ENCODE measurements around the gene FGF14.

Gene FGF14

DNA sequence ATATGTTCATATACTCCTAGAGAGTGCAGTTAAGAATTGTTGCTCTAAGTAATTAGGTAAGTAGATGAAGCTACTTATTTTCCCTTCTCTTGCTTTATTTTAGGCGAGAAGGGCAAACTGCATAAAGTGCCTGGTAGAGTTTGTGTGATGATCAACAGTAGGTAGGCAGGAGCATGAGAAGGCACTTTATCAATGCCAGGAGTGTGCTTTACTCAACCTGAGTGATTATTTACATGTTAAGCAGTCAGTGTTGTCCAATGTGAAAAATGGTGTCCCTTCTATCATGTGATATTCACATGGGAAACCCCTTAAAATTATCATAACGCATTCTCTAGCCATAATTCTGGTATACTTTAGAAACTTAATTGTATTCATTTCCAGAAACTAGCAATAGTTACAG lies 655.3 kb downstream of the FGF14 start:
- H3K4me3 ChIP-seq (replicated peaks; ENCODE audit: low read depth, low read length), result no peak overlapping the region
- no peak for TF ChIP-seq CTCF (IDR thresholded peaks at IDR 0.05; ENCODE audit: low read depth, low read length, missing control alignments)
- no peak for DNase-seq (ENCODE audit: extremely low read depth, low read depth)

DNA sequence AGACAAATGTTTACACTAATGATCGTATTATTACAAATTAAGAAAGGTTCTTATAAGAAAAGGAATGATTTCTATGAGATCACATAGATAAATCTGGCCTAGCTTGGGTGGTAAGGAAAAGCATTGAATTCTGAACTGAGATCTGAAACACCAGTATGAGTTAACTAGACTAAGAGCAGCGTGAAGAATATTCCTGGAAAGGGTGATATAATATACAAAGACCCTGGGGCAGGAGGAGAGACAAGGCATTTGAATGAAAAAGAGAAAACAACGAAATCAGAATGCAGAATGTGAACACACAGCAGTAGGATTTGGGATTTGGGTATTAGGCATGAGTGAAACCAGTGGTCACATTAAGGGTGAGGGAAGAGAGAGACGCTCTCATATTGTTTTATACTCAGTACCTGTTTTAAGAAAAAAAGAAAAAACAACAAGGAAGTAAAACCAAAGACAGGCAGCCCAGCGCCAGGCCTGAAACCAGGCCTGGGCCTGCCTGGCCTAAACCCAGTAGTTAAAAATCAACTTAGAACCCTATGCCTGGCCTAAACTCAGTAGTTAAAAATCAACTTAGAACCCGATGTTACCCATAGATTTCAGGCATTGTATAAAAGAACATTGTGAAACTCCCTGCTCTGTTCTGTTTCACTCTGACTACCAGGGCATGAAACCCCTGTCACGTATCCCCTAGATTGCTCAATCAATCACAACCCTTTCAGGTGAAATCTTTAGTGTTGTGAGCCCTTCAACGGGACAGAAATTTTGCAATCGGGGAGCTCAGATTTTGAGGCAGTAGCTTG lies 662.3 kb downstream of the FGF14 start:
- no peak overlapping the region for H3K4me3 ChIP-seq (replicated peaks; ENCODE audit: low read depth, low read length)
- no peak for DNase-seq (ENCODE audit: extremely low read depth, low read depth)
- no peak for TF ChIP-seq CTCF (IDR thresholded peaks at IDR 0.05; ENCODE audit: low read depth, low read length, missing control alignments)

GRCh38 chr13:101738336-101738735 lies 663.5 kb downstream of the FGF14 start:
- DNase-seq (ENCODE audit: extremely low read depth, low read depth), result no peak
- no peak overlapping the region for H3K4me3 ChIP-seq (replicated peaks; ENCODE audit: low read depth, low read length)
- TF ChIP-seq CTCF (IDR thresholded peaks at IDR 0.05; ENCODE audit: low read depth, low read length, missing control alignments), result no peak

GRCh38 chr13:101736566-101736965 lies 665.3 kb downstream of the FGF14 start:
- H3K4me3 ChIP-seq (replicated peaks; ENCODE audit: low read depth, low read length), result no peak overlapping the region
- no peak for DNase-seq (ENCODE audit: extremely low read depth, low read depth)
- TF ChIP-seq CTCF (IDR thresholded peaks at IDR 0.05; ENCODE audit: low read depth, low read length, missing control alignments), result no peak

DNA sequence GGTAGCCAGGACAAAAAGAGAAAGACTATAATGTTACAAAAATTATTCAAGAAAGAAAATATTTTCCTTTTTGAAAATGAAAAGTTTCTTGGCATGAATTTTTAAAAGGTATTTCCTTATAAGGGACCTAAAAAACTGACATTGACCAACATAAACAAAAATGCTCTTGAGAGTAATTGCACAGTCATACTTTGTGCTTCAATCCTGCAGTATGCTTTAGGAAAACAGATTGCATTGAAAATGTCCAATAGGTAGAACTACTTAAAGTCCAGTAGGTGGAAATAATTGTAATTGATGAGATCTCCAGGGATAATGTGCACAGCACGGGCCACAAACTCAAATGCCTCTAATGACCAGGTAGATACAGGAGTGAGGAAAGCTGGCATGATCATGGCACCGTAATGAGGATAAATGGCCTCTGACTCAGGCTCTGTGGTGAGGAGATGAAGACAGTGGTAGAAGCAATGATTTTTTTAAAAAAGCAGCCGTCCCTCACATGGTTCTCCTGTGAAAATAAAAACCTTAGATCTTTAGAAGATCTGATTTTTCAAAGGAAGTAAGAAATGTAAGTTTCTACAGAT lies 671.3 kb downstream of the FGF14 start:
- H3K4me3 ChIP-seq (replicated peaks; ENCODE audit: low read depth, low read length), result no peak overlapping the region
- TF ChIP-seq CTCF (IDR thresholded peaks at IDR 0.05; ENCODE audit: low read depth, low read length, missing control alignments), result no peak
- DNase-seq (ENCODE audit: extremely low read depth, low read depth), result no peak

GRCh38 chr13:101728615-101729014 lies 673.2 kb downstream of the FGF14 start:
- no peak overlapping the region for H3K4me3 ChIP-seq (replicated peaks; ENCODE audit: low read depth, low read length)
- TF ChIP-seq CTCF (IDR thresholded peaks at IDR 0.05; ENCODE audit: low read depth, low read length, missing control alignments), result no peak
- no peak for DNase-seq (ENCODE audit: extremely low read depth, low read depth)

Data from HFF-Myc (cell line).